Measurements from ENCODE around the gene ITGB8. TPM values are rescaled to one million over a fixed set of nuclear protein-coding genes. Genes with fewer than 3 reads are reported as not detected.

Gene ITGB8
- total and polyA plus RNA-seq, 2 of the 4 experiments (the other 2 are of a cell fraction): 2.6 to 10.2 TPM

DNA sequence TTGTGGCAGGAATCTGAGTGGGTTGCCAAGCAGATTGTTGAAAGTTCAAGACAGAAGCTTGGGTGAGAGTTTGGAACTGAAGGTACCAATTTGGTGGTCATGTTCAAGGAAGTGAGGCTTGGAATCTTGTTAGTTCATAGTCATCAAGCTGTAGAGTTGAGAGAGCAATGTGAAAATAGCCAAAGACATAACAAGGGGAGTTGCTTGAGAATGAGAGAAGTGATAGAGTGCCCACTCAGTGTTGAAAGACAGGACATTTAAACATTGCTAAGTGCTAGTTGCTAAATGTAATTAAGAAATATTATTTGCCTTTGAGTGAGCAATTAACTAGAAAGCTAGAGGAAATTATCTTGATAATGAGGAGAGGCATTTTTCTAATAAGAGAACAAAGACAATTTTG, 17.0 kb downstream of the ITGB8 start:
- no peaks in the 10 kb centered on the region for H3K79me1 ChIP-seq (ENCODE audit: low read depth in 1 of 2, low read length in 2 of 2)
- POLR2A ChIA-PET (ENCODE audit: unreplicated experiment): no interaction called here
- dilution Hi-C loops (cut with HindIII; ENCODE audit: low sequenced_read_pairs, unreplicated experiment): no loop called here

More for the DNA sequence above, 17.0 kb downstream of the ITGB8 start:
- Histone ChIP-seq H3K9me3 (ENCODE audit: control insufficient read depth, insufficient read depth, low read length) (no peaks in the 10 kb centered on the region), H3K4me2 (ENCODE audit: low read depth, low read length) (no peak overlapping the region), H4K8ac (ENCODE audit: low read depth in 2 of 2, low read length in 2 of 2) (no peak overlapping the region), H2AK5ac (ENCODE audit: low read depth, low read length) (no peak overlapping the region), H2BK15ac (ENCODE audit: low read depth, low read length) (no peak overlapping the region), H3K23ac (ENCODE audit: low read depth, low read length) (no peak overlapping the region), H3K27ac (ENCODE audit: insufficient read depth, low read length) (no peak overlapping the region), H3K4ac (ENCODE audit: low read depth, low read length) (no peak overlapping the region), H2AK9ac (replicated peaks; ENCODE audit: low read depth, low read length, poor library complexity) (no peak overlapping the region), H2BK20ac (ENCODE audit: low read depth, low read length) (no peak overlapping the region), H3K9me1 (ENCODE audit: insufficient read depth, low read length) (peaks cover 8% of the 10 kb centered on the region; the same call in 1 of the 2 replicates), H3K4me3 (ENCODE audit: insufficient read depth, low read depth, low read length) (no peak overlapping the region), H3K27me3 (ENCODE audit: control insufficient read depth, insufficient read depth, low read length) (no peaks in the 10 kb centered on the region), H3K56ac (ENCODE audit: extremely low read depth, insufficient read depth, low read length) (no peak overlapping the region), H3K14ac (replicated peaks; ENCODE audit: low read depth, low read length) (no peak overlapping the region), H3K36me3 (ENCODE audit: control insufficient read depth, insufficient read depth, low read length) (peaks cover 7% of the 10 kb centered on the region; the same call in 1 of the 2 replicates), H4K5ac (ENCODE audit: low read depth, low read length) (no peak overlapping the region), H4K20me1 (ENCODE audit: insufficient read depth, low read length) (no peaks in the 10 kb centered on the region), H3K18ac (ENCODE audit: low read depth, low read length) (no peak overlapping the region), H2AFZ (replicated peaks; ENCODE audit: low read length, poor library complexity) (no peak overlapping the region), H4K91ac (ENCODE audit: insufficient read depth, low read depth, low read length) (no peak overlapping the region), H3K9ac (ENCODE audit: low read depth, low read length) (no peak overlapping the region), H3K4me1 (ENCODE audit: control insufficient read depth, insufficient read depth, low read length) (peaks cover 4% of the 10 kb centered on the region; the same call in 1 of the 2 replicates), H2BK120ac (ENCODE audit: low read depth, low read length) (no peak overlapping the region), H2BK5ac (ENCODE audit: low read depth, low read length, poor library complexity, severe bottlenecking) (no peak overlapping the region)
- CTCF ChIA-PET: no interaction called here
- in situ Hi-C loops (cut with MboI; ENCODE audit: low sequenced_read_pairs) (no loop called here), intact Hi-C loops (cut with micrococcal nuclease) (no loop called here)
- TF ChIP-seq CHD1 (IDR thresholded peaks at IDR 0.05; ENCODE audit: low read depth, low read length): no peak
- TF ChIP-seq CEBPB (IDR thresholded peaks at IDR 0.05; ENCODE audit: low read depth, low read length): no peak
- TF ChIP-seq MXI1 (IDR thresholded peaks at IDR 0.05; ENCODE audit: borderline replicate concordance, low read depth, low read length): no peak
- TF ChIP-seq RCOR1 (IDR thresholded peaks at IDR 0.05; ENCODE audit: insufficient replicate concordance, low read length): no peak
- no peak for TF ChIP-seq RFX5 (IDR thresholded peaks at IDR 0.05; ENCODE audit: low read depth, low read length)
- TF ChIP-seq, protein P1, sequence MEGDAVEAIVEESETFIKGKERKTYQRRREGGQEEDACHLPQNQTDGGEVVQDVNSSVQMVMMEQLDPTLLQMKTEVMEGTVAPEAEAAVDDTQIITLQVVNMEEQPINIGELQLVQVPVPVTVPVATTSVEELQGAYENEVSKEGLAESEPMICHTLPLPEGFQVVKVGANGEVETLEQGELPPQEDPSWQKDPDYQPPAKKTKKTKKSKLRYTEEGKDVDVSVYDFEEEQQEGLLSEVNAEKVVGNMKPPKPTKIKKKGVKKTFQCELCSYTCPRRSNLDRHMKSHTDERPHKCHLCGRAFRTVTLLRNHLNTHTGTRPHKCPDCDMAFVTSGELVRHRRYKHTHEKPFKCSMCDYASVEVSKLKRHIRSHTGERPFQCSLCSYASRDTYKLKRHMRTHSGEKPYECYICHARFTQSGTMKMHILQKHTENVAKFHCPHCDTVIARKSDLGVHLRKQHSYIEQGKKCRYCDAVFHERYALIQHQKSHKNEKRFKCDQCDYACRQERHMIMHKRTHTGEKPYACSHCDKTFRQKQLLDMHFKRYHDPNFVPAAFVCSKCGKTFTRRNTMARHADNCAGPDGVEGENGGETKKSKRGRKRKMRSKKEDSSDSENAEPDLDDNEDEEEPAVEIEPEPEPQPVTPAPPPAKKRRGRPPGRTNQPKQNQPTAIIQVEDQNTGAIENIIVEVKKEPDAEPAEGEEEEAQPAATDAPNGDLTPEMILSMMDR (conservative IDR thresholded peaks at IDR 0.05; ENCODE audit: low read depth, low read length): no peak
- no peak for TF ChIP-seq POLR2A (IDR thresholded peaks at IDR 0.05; ENCODE audit: low read depth, low read length)
- no peak for TF ChIP-seq MAFK (IDR thresholded peaks at IDR 0.05; ENCODE audit: low read depth, low read length)
- no peak for TF ChIP-seq NFE2L2 (IDR thresholded peaks at IDR 0.05; ENCODE audit: low read depth, low read length)
- TF ChIP-seq BHLHE40 (IDR thresholded peaks at IDR 0.05; ENCODE audit: low read depth, low read length): no peak
- TF ChIP-seq, protein P2, sequence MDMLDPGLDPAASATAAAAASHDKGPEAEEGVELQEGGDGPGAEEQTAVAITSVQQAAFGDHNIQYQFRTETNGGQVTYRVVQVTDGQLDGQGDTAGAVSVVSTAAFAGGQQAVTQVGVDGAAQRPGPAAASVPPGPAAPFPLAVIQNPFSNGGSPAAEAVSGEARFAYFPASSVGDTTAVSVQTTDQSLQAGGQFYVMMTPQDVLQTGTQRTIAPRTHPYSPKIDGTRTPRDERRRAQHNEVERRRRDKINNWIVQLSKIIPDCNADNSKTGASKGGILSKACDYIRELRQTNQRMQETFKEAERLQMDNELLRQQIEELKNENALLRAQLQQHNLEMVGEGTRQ (IDR thresholded peaks at IDR 0.05; ENCODE audit: low read depth, low read length): no peak
- TF ChIP-seq SMC3 (IDR thresholded peaks at IDR 0.05; ENCODE audit: low read depth, low read length): no peak
- TF ChIP-seq RAD21 (IDR thresholded peaks at IDR 0.05; ENCODE audit: low read length): no peak
- no peak for TF ChIP-seq MAZ (IDR thresholded peaks at IDR 0.05; ENCODE audit: borderline replicate concordance, low read depth, low read length)
- TF ChIP-seq FOS (IDR thresholded peaks at IDR 0.05; ENCODE audit: low read depth, low read length): no peak
- TF ChIP-seq, protein P3, sequence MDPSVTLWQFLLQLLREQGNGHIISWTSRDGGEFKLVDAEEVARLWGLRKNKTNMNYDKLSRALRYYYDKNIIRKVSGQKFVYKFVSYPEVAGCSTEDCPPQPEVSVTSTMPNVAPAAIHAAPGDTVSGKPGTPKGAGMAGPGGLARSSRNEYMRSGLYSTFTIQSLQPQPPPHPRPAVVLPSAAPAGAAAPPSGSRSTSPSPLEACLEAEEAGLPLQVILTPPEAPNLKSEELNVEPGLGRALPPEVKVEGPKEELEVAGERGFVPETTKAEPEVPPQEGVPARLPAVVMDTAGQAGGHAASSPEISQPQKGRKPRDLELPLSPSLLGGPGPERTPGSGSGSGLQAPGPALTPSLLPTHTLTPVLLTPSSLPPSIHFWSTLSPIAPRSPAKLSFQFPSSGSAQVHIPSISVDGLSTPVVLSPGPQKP (IDR thresholded peaks at IDR 0.05; ENCODE audit: borderline replicate concordance, low read depth, low read length): no peak
- no TSS peak for BruUV-seq (replicated peaks)
- ATAC-seq (ENCODE audit: low read depth): no peak
- DNase-seq: no peak

Measured in IMR-90 (cell line).